H1 (cell line): ENCODE results near the gene KCNK15. TPM values are rescaled to one million over a fixed set of nuclear protein-coding genes. Genes with fewer than 3 reads are reported as not detected.

Source experiments
- CTCF ChIA-PET: fragments of 300-600 bp; sonication (Branson Sonifier 250); formaldehyde crosslinking; loops from one replicate; lab custom pipeline; 2021; ENCODE audit not compliant: partially characterized antibody; lab: Charles Lee
- POLR2A ChIA-PET: fragments of 300-600 bp; sonication (Branson Sonifier 250); formaldehyde crosslinking; loops from one replicate; lab custom pipeline; 2021; ENCODE audit warnings: inconsistent platforms; ENCODE audit not compliant: partially characterized antibody; lab: Charles Lee
- DNase-seq, 2 experiments: peaks; one replicate each; pipeline versions ENCODE4 v3.0.0 to v3.0.0-alpha.2; 2010 to 2022; ENCODE audit warnings: low spot score in 2 of 2, low read depth in 1 of 2, mixed read lengths in 1 of 2
- FAIRE-seq: peaks from 2 replicates; lab custom pipeline; 2011; peaks lifted over from hg19 to GRCh38; lab: Jason Lieb, UNC
- H2AFZ ChIP-seq: 2 replicates; pipeline ENCODE4 v1.8.1; 2012; ENCODE audit warnings: low read length, inconsistent platforms
- H2AK5ac ChIP-seq: 2 replicates; pipeline ENCODE4 v1.6.1; 2013; ENCODE audit warnings: low read depth, low read length
- H2BK120ac ChIP-seq: replicated peaks from 2 replicates; pipeline ENCODE3; 2013; ENCODE audit warnings: low read depth, low read length, inconsistent platforms
- H2BK12ac ChIP-seq: 2 replicates; pipeline ENCODE4 v1.6.1; 2013; ENCODE audit warnings: low read depth, low read length
- H2BK15ac ChIP-seq: 2 replicates; pipeline ENCODE4 v1.6.1; 2013; ENCODE audit warnings: low read length
- H2BK20ac ChIP-seq: 2 replicates; pipeline ENCODE4 v1.6.1; 2013; ENCODE audit warnings: low read length
- H2BK5ac ChIP-seq: 2 replicates; pipeline ENCODE4 v1.6.1; 2013; ENCODE audit warnings: low read depth, low read length
- H3K14ac ChIP-seq: 2 replicates; pipeline ENCODE4 v1.6.1; 2013; ENCODE audit warnings: inconsistent platforms; ENCODE audit not compliant: insufficient read length
- H3K18ac ChIP-seq: 2 replicates; pipeline ENCODE4 v1.6.1; 2013; ENCODE audit warnings: low read length; ENCODE audit errors: extremely low read depth
- H3K23ac ChIP-seq: 2 replicates; pipeline ENCODE4 v1.6.1; 2013; ENCODE audit warnings: inconsistent platforms; ENCODE audit not compliant: insufficient read length
- H3K23me2 ChIP-seq: 2 replicates; pipeline ENCODE4 v1.6.1; 2013; ENCODE audit warnings: low read depth, low read length
- H3K27ac ChIP-seq: 2 replicates; pipeline ENCODE4 v1.6.1; 2011; ENCODE audit warnings: low read depth, low read length, inconsistent platforms
- H3K27me3 ChIP-seq, 4 experiments: replicated peaks in 1 of 4; 1 replicate in 1 of 4; 2 replicates in 3 of 4; pipeline versions ENCODE4 v1.6.1 to v1.8.1; 2011 to 2013; ENCODE audit warnings: low read length in 3 of 4, mild to moderate bottlenecking in 3 of 4, inconsistent platforms in 2 of 4, mixed read lengths in 2 of 4, moderate library complexity in 1 of 4; ENCODE audit not compliant: control insufficient read depth in 3 of 4, insufficient read depth in 3 of 4; ENCODE audit errors: extremely low read depth in 1 of 4
- H3K36me3 ChIP-seq, 4 experiments: 2 replicates each; pipeline versions ENCODE4 v1.6.1 to v1.8.1; 2011 to 2013; ENCODE audit warnings: mild to moderate bottlenecking in 4 of 4, low read length in 3 of 4, moderate library complexity in 2 of 4, control low read depth in 1 of 4, inconsistent platforms in 1 of 4; ENCODE audit not compliant: insufficient read depth in 4 of 4, control insufficient read depth in 2 of 4
- H3K4ac ChIP-seq: replicated peaks from 2 replicates; pipeline ENCODE3; 2013; ENCODE audit warnings: low read length, low read depth, mixed read lengths, inconsistent platforms; ENCODE audit not compliant: insufficient read length
- H3K4me1 ChIP-seq, 4 experiments: replicated peaks in 1 of 4; 1 replicate in 1 of 4; 2 replicates in 3 of 4; pipeline versions ENCODE4 v1.6.1 to v1.8.1; 2011 to 2013; ENCODE audit warnings: low read length in 3 of 4, inconsistent platforms in 2 of 4, mixed read lengths in 1 of 4; ENCODE audit not compliant: insufficient read depth in 4 of 4, control insufficient read depth in 3 of 4
- H3K4me2 ChIP-seq, 2 experiments: 2 replicates each; pipeline versions ENCODE4 v1.6.1 to v1.8.1; 2011 to 2013; ENCODE audit warnings: low read depth in 2 of 2, low read length in 2 of 2, control low read depth in 1 of 2, inconsistent platforms in 1 of 2, mild to moderate bottlenecking in 1 of 2; ENCODE audit not compliant: insufficient read depth in 1 of 2
- H3K4me3 ChIP-seq, 4 experiments: fragments of 200-600, 300-600 bp in 1 of 4; sonication (generic), shearing (Covaris generic), sonication (Bioruptor Twin) in 1 of 4; 2 replicates each; pipeline versions ENCODE4 v1.5.1 to v1.8.1; 2011 to 2016; ENCODE audit warnings: low read length in 4 of 4, low read depth in 3 of 4, control low read depth in 2 of 4, inconsistent platforms in 2 of 4, mild to moderate bottlenecking in 2 of 4, mixed read lengths in 1 of 4, moderate library complexity in 1 of 4; ENCODE audit not compliant: insufficient read depth in 2 of 4; ENCODE audit errors: extremely low read depth in 1 of 4
- H3K56ac ChIP-seq: replicated peaks from 2 replicates; pipeline ENCODE3; 2013; ENCODE audit warnings: low read depth, mild to moderate bottlenecking, mixed read lengths, low read length, inconsistent platforms; ENCODE audit not compliant: insufficient read length
- H3K79me1 ChIP-seq: 2 replicates; pipeline ENCODE4 v1.6.1; 2013; ENCODE audit warnings: low read depth, low read length, control low read depth
- H3K79me2 ChIP-seq, 2 experiments: 2 replicates each; pipeline versions ENCODE4 v1.6.1 to v1.8.1; 2012 to 2013; ENCODE audit warnings: low read length in 2 of 2, mild to moderate bottlenecking in 2 of 2, inconsistent platforms in 1 of 2; ENCODE audit not compliant: insufficient read depth in 2 of 2, control insufficient read depth in 1 of 2
- H3K9ac ChIP-seq, 4 experiments: replicated peaks in 1 of 4; 1 replicate in 1 of 4; 2 replicates in 3 of 4; pipeline versions ENCODE4 v1.6.1 to v1.8.1; 2011 to 2013; ENCODE audit warnings: low read depth in 3 of 4, low read length in 3 of 4, control low read depth in 2 of 4, mild to moderate bottlenecking in 2 of 4, moderate library complexity in 2 of 4, inconsistent platforms in 1 of 4; ENCODE audit errors: extremely low read depth in 1 of 4
- H3K9me3 ChIP-seq, 2 experiments: 2 replicates each; pipeline versions ENCODE4 v1.6.1 to v1.8.1; 2012 to 2013; ENCODE audit warnings: mild to moderate bottlenecking in 2 of 2, moderate library complexity in 2 of 2, control low read depth in 1 of 2, inconsistent platforms in 1 of 2, low read depth in 1 of 2, low read length in 1 of 2, mixed read lengths in 1 of 2; ENCODE audit not compliant: insufficient read depth in 2 of 2
- H4K20me1 ChIP-seq, 2 experiments: replicated peaks in 1 of 2; 2 replicates each; pipeline versions ENCODE3 to v1.8.1; 2011 to 2013; ENCODE audit warnings: inconsistent platforms in 2 of 2, low read length in 2 of 2, mild to moderate bottlenecking in 1 of 2; ENCODE audit not compliant: insufficient read depth in 2 of 2, control insufficient read depth in 1 of 2
- H4K5ac ChIP-seq: 2 replicates; pipeline ENCODE4 v1.6.1; 2013; ENCODE audit warnings: low read length, low read depth, mixed read lengths, inconsistent platforms; ENCODE audit not compliant: insufficient read length
- H4K8ac ChIP-seq: 2 replicates; pipeline ENCODE4 v1.8.0; 2013; ENCODE audit warnings: mild to moderate bottlenecking, moderate library complexity, low read length, inconsistent platforms; ENCODE audit not compliant: insufficient read depth; ENCODE audit errors: extremely low read depth
- H4K91ac ChIP-seq: replicated peaks from 2 replicates; pipeline ENCODE3; 2013; ENCODE audit warnings: low read length, mixed read lengths, inconsistent platforms; ENCODE audit not compliant: insufficient read length
- BACH1 ChIP-seq: IDR thresholded peaks from 2 replicates; pipeline ENCODE4 v1.6.1; 2012; ENCODE audit warnings: low read length, improper control_type of control experiment
- CBX8 ChIP-seq: fragments of 300-800, 300-1000 bp; sonication (generic); IDR thresholded peaks from 2 replicates; pipeline ENCODE4 v1.7.1; 2016; ENCODE audit warnings: low read depth, low read length, borderline replicate concordance
- KDM1A ChIP-seq: fragments of 200-600, 300-600 bp; sonication (generic); IDR thresholded peaks from 2 replicates; pipeline ENCODE4 v1.7.1; 2016; ENCODE audit warnings: mild to moderate bottlenecking, low read length, borderline replicate concordance
- WGBS, 2 experiments: shearing (Covaris generic) in 1 of 2; methylation state at CpG; one replicate each; pipeline versions ENCODE4 v1.1.6 to v1.1.7; 2013 to 2015; ENCODE audit warnings: low lambda C conversion rate in 2 of 2, mixed read lengths in 2 of 2, inconsistent platforms in 1 of 2, low coverage in 1 of 2, missing lambda C conversion rate in 1 of 2; ENCODE audit not compliant: insufficient replicate concordance in 2 of 2, insufficient coverage in 1 of 2, insufficient read length in 1 of 2; ENCODE audit errors: extremely low coverage in 1 of 2, missing lambda C conversion rate in 1 of 2; 5-methylcytosine and 5-hydroxymethylcytosine counted together
- polyA plus RNA-seq, 7 experiments: library from polyadenylated mRNA; depleted of rRNA in 3 of 7; stranded (reverse) in 5 of 7; unstranded in 2 of 7; fragments of >200 nt in 5 of 7; fragments of 200-250 nt in 2 of 7; gene quantifications; 1 replicate in 5 of 7; 2 replicates in 1 of 7; 4 replicates in 1 of 7; pipeline versions ENCODE4 v1.2.1 to v1.2.3, GENCODE V29; 2011 to 2013; ENCODE audit warnings: missing spikeins in 2 of 7, mixed read lengths in 2 of 7
- total RNA-seq: library from RNA; stranded (reverse); fragmentation: NEBNext Ultra II Directional; extraction: Animal tissue kit (Norgen Biotek cat#: 25700); gene quantifications from 2 replicates; pipeline ENCODE4 v1.2.1, GENCODE V29; 2021

KCNK15 gene
- total and polyA plus RNA-seq, 2 of the 8 experiments (the other 6 are each of a cell fraction or from before 2014, with no cell fraction given): 0.24 to 0.33 TPM

DNA sequence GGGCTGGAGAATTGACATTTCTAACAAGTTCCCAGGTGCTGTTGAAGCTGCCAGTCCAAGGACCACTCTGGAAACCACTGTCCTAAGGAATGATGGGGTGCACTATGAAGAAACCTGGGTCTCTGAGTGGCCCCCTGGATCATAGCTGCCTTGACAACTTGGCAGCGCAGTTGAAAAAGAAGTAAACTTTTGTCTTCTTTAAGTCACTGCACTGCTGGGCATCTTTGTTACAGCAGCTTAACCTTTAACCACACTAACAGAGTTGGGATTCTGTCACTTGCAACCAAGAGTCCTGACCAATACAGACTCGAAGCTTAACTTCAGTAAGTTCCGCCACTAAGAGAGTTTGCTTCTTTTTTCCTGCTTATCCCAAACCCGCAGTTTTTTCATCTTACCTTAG is 8.5 kb upstream of the KCNK15 start:
- Histone ChIP-seq H3K4me1 (peaks cover 0 to 4% (median 0%) of the 10 kb centered on the region in 4 experiments; a peak in 1 of 7 replicates), H3K36me3 (no peaks in the 10 kb centered on the region), H3K79me2 (no peaks in the 10 kb centered on the region), H3K4me3 (no peak overlapping the region), H3K9ac (no peak overlapping the region), H4K20me1 (no peaks in the 10 kb centered on the region), H3K18ac (no peak overlapping the region), H3K14ac (no peak overlapping the region), H4K91ac (no peak overlapping the region), H3K27ac (no peak overlapping the region), H2BK15ac (no peak overlapping the region), H3K79me1 (no peaks in the 10 kb centered on the region), H3K9me3 (no peaks in the 10 kb centered on the region; a peak in 1 of 4 replicates), H3K4me2 (no peak overlapping the region), H4K5ac (no peak overlapping the region), H4K8ac (no peak overlapping the region), H2BK20ac (no peak overlapping the region), H2BK12ac (no peak overlapping the region), H3K23me2 (no peaks in the 10 kb centered on the region), H2BK120ac (no peak overlapping the region), H2AFZ (no peak overlapping the region), H3K23ac (no peak overlapping the region), H2AK5ac (no peak overlapping the region), H2BK5ac (no peak overlapping the region), H3K4ac (no peak overlapping the region), H3K27me3 (peaks cover 0 to 2% (median 0%) of the 10 kb centered on the region in 4 experiments; a peak in 1 of 7 replicates), H3K56ac (no peak overlapping the region)
- DNase-seq (no peak), FAIRE-seq (no peak)
- ChIA-PET POLR2A (interaction anchor here (1.0 to 1.5 kb wide), 2 partner anchors 10 to 53 kb away, joined by 3 to 5 read pairs; no protein-coding TSS in a partner anchor), CTCF (interaction anchor here (1.0 to 2.1 kb wide), 3 partner anchors 10 to 523 kb away, joined by 3 to 5 read pairs (median 3); no protein-coding TSS in a partner anchor)
- TF ChIP-seq KDM1A (no peak), CBX8 (no peak), BACH1 (no peak)
- 93% methylated on average over 4 of the region's 4 CpGs; no CpG with 5 or more reads in 1 of the 2 experiments for WGBS, 2 experiments
